Activated T-cell treated with anti-CD3 and anti-CD28 coated beads for 48 hours (primary cell): ENCODE results near the gene TMEM89.

Experiments used
- DNase-seq: peaks from one replicate; pipeline ENCODE4 v3.0.0-alpha.2; 2020; ENCODE audit warnings: low read depth

TMEM89 gene

GRCh38 chr3:48612309-48612708, 9.3 kb downstream of the TMEM89 start:
- DNase-seq = no peak

GRCh38 chr3:48609088-48610005, 12.2 kb downstream of the TMEM89 start, which contains the start of gene UQCRC1:
Gene UQCRC1, minus strand, starts transcription at chr3:48609646. Its CDS starts 26 bp downstream, at chr3:48609620.
- DNase-seq = peak; percentile 92

- DNase-seq = no peak
Measured at GRCh38 chr3:48607519-48607918, 14.1 kb downstream of the TMEM89 start.

DNA sequence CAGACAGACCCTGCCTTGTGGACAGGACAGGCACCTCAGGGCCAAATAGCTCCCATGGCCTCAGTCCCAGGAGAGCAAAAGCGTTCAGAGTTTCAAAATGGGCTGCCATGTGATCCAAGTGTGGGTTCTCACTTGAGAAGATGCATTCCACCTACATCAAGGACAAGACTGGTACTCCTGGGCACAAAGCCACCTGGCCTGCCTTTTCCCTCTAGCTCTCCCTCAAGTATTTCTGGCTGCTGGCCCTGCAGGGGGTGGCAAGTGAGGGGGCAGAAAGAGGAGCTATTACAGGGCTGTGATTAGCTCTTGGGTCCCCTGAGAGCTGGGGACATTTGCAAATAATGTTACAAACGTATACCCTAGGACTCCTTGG, 20.0 kb downstream of the TMEM89 start:
- no peak for DNase-seq

DNA sequence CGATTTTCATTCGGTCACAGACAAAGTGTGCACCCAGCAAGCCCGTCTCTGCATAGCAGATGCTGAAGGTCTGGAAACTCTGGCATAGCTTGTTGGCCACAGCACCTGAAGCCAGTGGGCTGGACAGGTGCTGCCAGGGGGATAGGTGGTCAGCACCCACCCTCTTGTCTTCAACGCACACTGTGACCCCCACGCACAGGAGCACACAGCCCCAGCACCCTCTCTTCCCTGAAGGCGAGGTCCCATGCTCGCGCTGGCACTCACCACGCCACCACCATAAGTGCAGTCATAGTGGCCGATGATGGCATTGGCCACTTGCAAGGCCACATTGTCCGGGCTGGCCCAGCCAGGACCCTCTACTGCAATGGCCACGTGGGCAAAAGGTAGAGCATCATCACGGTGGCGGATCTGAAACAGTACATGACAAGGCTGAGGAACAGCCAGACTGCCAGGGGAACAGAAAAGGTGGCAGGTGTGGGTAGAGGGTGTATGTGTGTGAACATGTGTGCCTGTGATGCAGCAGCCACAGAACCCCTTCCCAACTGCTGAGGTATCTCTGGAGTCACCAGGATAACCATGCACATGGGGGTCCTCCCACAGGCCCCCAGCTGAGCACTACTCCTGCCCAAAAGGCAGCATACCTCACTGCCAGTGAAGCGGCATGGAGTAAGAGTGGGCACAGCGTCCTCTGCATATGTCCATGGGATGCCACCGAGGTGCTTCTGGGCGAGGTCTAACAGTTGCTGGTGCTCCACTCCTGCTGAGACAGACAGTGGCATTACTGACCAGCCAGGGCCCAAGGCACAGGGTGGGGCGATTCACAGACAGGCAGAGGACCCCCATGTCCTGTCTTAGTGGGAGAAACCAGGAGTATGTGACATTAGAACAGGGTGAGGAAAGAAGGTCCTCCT, 20.6 kb downstream of the TMEM89 start:
- no peak for DNase-seq

DNA sequence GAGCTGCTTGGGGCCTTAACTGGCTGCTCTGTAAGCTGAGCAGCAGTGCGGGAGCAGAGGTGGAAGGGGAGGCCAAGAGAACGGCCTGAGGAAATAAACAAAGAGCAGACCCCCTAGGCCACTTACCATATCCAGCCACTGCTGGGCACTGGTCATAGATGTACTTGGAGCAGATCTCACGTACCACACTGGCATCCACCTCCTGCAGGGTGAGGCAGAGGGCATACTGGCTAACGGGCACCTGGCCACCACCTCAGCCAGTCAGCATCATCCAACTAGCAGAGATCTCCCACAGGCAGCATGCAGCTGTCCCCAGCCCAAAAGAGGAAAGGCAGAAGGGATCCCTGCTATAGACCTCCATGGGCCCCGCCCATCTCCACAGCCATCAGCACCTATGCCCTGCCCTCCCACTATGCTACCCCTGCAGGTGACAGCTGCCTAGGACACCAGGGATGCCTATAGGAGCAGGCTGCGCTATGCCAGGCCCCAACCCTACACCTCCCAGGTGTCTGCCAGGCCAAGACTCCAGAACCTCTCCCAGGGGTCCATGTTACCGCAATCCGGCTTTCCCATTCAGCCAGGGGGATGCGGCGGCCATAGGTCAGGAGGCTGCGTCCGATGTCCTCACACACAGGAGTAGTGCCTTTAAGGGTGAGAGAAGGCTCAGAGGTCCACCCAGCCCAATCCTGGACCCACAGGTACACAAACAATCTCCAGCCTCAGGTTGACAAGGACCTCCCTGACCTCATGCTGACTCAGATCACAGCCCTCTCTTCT, 21.9 kb downstream of the TMEM89 start:
- DNase-seq = no peak

DNA sequence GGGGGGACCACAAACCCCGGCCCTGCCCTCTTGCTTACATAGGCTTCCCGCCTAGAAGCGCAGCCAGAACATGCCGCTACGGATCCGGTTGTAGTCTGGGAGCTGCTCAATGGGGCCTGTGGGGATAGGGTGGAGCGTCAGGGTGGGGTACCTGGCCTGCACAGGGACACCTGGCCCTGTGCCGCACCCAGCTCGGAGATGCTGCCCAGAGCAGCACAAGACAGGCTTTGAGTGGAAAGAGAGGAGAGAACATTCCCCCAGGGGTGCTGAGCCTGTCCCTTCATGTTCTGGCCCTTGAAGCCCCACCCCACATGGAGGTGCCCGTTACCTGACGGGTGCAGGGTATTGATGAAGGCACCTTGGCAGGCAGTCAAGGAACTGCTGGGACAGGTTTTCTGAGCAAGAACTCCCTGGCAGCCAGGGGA, 22.5 kb downstream of the TMEM89 start:
- no peak for DNase-seq

- no peak for DNase-seq
Measured at GRCh38 chr3:48598323-48599076, 23.1 kb downstream of the TMEM89 start.

- no peak for DNase-seq
Measured at GRCh38 chr3:48597408-48597800, 24.2 kb downstream of the TMEM89 start.

DNA sequence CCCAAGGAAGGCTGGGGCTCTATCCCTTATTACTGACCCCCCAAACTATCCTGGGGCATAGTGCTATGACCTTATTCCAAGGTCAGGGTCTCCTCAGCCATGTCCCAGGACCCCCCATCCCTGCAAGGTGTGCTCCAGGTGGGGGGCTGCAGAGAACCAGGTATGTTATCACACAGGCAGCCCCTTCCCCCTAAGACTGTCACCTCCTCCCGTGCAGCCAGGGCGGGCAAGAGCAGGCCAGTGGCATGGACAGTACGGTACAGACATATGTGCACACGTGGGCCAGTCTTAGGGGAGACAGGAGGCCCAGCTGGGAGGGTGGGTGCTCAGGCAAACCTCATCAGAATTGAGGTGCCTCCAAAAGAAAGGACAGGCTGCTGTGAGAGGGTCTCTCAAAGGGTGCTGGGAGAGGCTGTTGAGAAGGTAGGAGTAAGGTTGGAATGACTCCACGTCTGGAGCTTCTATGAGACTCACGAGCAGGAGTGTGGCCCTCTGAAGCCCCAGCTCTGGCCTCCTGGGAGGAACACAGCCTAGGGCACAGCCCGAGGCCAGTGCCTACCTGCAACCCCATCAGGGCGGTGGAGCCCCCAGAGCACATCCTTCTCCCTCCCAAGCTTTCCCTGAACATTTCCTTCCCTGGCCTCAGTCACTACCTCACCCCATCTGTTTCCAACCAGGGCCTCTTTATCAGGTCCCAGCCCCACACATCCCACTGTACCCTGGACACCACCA, 24.7 kb downstream of the TMEM89 start:
- DNase-seq = no peak

GRCh38 chr3:48596157-48596556, 25.4 kb downstream of the TMEM89 start:
- no peak for DNase-seq

GRCh38 chr3:48595526-48596121, 25.9 kb downstream of the TMEM89 start:
- DNase-seq = no peak

GRCh38 chr3:48595075-48595525, 26.5 kb downstream of the TMEM89 start, which contains the start of gene COL7A1:
Gene COL7A1, minus strand, starts transcription at chr3:48595329. Its CDS starts 170 bp downstream, at chr3:48595159.
- DNase-seq = no peak

DNA sequence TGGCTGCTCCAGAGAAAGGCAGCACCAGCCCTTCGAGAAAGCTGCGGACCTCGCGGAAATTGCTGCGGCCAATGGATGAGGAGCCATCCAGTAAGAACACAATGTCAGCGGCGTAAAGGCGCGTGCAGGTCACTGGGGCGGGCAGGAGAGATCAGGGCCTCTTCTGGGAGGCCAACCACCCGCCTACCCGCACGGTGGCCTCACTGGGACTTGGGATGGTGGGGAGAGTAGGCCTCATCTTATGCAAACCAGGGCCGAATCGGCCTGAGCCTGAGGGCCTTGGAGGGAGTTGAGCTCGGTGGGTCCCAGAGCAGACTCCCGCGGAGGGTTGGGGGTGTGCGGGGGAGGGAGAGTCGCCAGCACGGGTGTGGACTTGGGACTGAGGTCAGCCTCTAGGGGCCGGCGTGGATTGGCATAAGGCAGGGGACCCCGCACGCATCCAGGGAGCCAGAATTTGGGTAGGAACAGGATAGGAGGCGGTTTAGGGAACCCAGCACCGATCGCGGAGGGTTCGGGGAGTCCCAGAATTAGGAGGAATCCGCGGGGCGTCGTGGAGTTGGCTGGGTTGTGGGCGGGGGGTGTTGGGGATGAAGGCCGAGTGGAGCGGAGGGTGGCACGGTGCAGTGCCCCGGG, 27.0 kb downstream of the TMEM89 start:
- DNase-seq = no peak

DNA sequence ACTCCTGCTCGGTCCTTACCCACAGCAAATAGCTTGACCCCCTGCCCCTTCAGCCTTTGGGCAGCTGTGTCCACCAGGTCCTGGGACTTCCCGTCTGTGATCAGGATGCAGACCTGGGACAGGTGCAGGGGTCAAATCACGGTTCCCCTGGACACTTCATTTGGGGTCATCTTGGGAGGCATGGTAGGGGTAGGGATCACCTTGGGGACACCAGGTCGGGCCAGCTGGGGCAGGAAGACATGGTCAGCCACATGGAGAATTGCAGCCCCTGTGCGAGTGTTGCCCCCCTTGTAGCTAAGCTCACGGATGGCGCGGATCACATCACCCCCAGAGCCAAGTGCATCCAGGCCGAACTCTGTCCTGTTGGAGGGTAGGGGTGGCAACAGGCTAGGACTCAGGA, 28.2 kb downstream of the TMEM89 start:
- DNase-seq = no peak

DNA sequence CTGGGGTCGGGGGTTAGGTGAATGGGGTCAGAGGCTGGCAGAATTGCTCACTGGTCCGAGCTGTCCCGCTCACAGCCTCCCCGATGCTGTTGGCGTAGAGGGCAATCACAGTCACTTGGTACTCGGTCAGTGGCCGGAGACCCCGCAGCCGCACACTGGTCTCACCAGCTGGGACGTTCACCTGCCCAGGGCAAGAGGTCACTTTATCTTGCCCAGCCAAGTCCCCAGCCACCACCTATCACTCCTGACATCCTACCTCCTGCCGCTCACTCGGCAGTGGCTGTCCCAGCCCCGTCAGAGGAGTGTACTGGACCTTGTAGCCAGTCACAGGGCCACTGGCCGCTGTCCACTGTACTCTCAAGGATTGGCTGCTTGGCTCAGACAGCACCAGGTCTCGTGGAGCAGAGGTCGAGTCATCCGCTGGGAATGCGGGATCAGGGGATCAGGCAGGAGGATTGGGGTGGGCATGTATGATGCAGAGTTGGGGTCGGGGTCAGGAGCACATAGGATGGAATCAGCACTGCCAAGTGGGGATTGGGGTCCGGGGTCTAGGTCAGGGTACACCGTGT, 29.0 kb downstream of the TMEM89 start:
- no peak for DNase-seq

GRCh38 chr3:48591886-48592518, 29.6 kb downstream of the TMEM89 start:
- no peak for DNase-seq

GRCh38 chr3:48591436-48591835, 30.1 kb downstream of the TMEM89 start:
- DNase-seq = no peak

DNA sequence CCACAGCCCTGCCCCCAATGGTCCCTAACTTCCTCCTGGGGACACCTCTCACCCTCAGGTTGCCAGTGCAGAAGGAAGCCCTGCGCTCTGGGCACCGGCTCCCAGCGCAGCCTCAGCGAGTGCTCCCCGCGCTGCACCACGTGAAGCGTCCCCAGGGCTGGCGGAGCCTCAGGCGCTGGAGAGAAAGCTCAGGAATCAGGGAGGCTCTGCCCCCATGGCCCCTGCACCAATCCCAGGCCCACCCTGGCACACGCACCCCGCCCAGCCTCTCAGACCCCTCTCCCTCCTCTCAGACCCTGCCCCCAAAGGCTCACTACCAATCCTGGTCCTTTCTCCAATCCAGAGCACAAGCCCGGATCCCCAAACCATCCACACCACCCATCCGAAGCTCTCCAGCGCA, 33.3 kb downstream of the TMEM89 start:
- DNase-seq = no peak
